ENCODE measurements around the gene AKIP1.
"Not testable (repeated sequence)": the region's sequence is repeated elsewhere in the genome, so short reads cannot be mapped to it uniquely, and the experiment has no call there.

AKIP1 gene

GRCh38 chr11:8917157-8917825 is 6.3 kb downstream of the AKIP1 start:
- DNase-seq = no peak

- DNase-seq = no peak
These were observed 11.7 kb downstream of the AKIP1 start for GRCh38 chr11:8922691-8923090.

GRCh38 chr11:8925711-8926110 is 14.7 kb downstream of the AKIP1 start:
- DNase-seq = no peak

GRCh38 chr11:8926236-8926635 is 15.2 kb downstream of the AKIP1 start:
- no peak for DNase-seq

GRCh38 chr11:8927233-8927632 is 16.2 kb downstream of the AKIP1 start:
- DNase-seq = no peak

GRCh38 chr11:8928205-8928604 is 17.2 kb downstream of the AKIP1 start:
- DNase-seq = no peak

- no peak for DNase-seq
These were observed 18.1 kb downstream of the AKIP1 start for GRCh38 chr11:8928981-8929615.

GRCh38 chr11:8930456-8931175 is 19.6 kb downstream of the AKIP1 start:
- no peak for DNase-seq

GRCh38 chr11:8932564-8933180 is 21.7 kb downstream of the AKIP1 start, which contains the start of gene C11orf16:
TSS of gene C11orf16 (minus strand) at chr11:8932947. CDS start at chr11:8932308, 639 bp downstream.
- no peak for DNase-seq

- DNase-seq = no peak
These were observed 22.9 kb downstream of the AKIP1 start for GRCh38 chr11:8933931-8934330.

- no peak for DNase-seq
These were observed 23.9 kb downstream of the AKIP1 start for GRCh38 chr11:8934742-8935488.

- not testable (repeated sequence) for DNase-seq
These were observed 24.8 kb downstream of the AKIP1 start for GRCh38 chr11:8935789-8936188.

GRCh38 chr11:8937159-8937558 is 26.2 kb downstream of the AKIP1 start:
- no peak for DNase-seq

GRCh38 chr11:8937659-8938058 is 26.7 kb downstream of the AKIP1 start:
- DNase-seq = no peak

GRCh38 chr11:8941341-8942103 is 30.5 kb downstream of the AKIP1 start:
- DNase-seq = no peak

GRCh38 chr11:8942518-8943066 is 31.6 kb downstream of the AKIP1 start, which contains the start of gene ASCL3:
TSS of gene ASCL3 (minus strand) at chr11:8943016. CDS start at chr11:8938161, 4,855 bp downstream.
- DNase-seq = no peak

- DNase-seq = no peak
These were observed 36.4 kb downstream of the AKIP1 start for GRCh38 chr11:8947230-8947943.

- DNase-seq = no peak
These were observed 37.9 kb downstream of the AKIP1 start for GRCh38 chr11:8948886-8949285.

- no peak for DNase-seq
These were observed 45.9 kb downstream of the AKIP1 start for GRCh38 chr11:8956860-8957259.

- DNase-seq = no peak
These were observed 48.7 kb downstream of the AKIP1 start for GRCh38 chr11:8959546-8960166.
